ENCODE measurements around the gene HNRNPDL.
"Not testable (repeated sequence)": the region's sequence is repeated elsewhere in the genome, so short reads cannot be mapped to it uniquely, and the experiment has no call there.

The HNRNPDL gene

GRCh38 chr4:82431831-82432230 is 1.6 kb upstream of the HNRNPDL start:
- no peak for FAIRE-seq

GRCh38 chr4:82430964-82431745 is 893 bp upstream of the HNRNPDL start:
- FAIRE-seq = no peak

GRCh38 chr4:82429728-82430192 is 502 bp downstream of the HNRNPDL start:
- FAIRE-seq = no peak

GRCh38 chr4:82428969-82429727 is 1.1 kb downstream of the HNRNPDL start:
- no peak for FAIRE-seq

GRCh38 chr4:82428526-82428968 is 1.7 kb downstream of the HNRNPDL start:
- FAIRE-seq = no peak

GRCh38 chr4:82425478-82425877 is 4.8 kb downstream of the HNRNPDL start:
- FAIRE-seq = no peak

- no peak for FAIRE-seq
These were observed 6.8 kb downstream of the HNRNPDL start for GRCh38 chr4:82423245-82424054.

- FAIRE-seq = no peak
These were observed 7.6 kb downstream of the HNRNPDL start for GRCh38 chr4:82422616-82423015.

GRCh38 chr4:82421796-82422560 is 8.3 kb downstream of the HNRNPDL start:
- no peak for FAIRE-seq

- FAIRE-seq = no peak
These were observed 10.8 kb downstream of the HNRNPDL start for GRCh38 chr4:82419451-82419850.

GRCh38 chr4:82415922-82416365 is 14.3 kb downstream of the HNRNPDL start:
- no peak for FAIRE-seq

GRCh38 chr4:82415061-82415460 is 15.2 kb downstream of the HNRNPDL start:
- FAIRE-seq = not testable (repeated sequence)

GRCh38 chr4:82403725-82404124 is 26.5 kb downstream of the HNRNPDL start:
- FAIRE-seq = no peak

- no peak for FAIRE-seq
These were observed 28.0 kb downstream of the HNRNPDL start for GRCh38 chr4:82402196-82402775.

GRCh38 chr4:82401600-82401999 is 28.7 kb downstream of the HNRNPDL start:
- FAIRE-seq = no peak

GRCh38 chr4:82398263-82398662 is 32.0 kb downstream of the HNRNPDL start:
- no peak for FAIRE-seq

GRCh38 chr4:82397527-82397926 is 32.7 kb downstream of the HNRNPDL start:
- no peak for FAIRE-seq

- no peak for FAIRE-seq
These were observed 35.4 kb downstream of the HNRNPDL start for GRCh38 chr4:82394896-82395295.

- not testable (repeated sequence) for FAIRE-seq
These were observed 40.2 kb downstream of the HNRNPDL start for GRCh38 chr4:82390061-82390460.

GRCh38 chr4:82388405-82388804 is 41.9 kb downstream of the HNRNPDL start:
- FAIRE-seq = no peak

GRCh38 chr4:82386312-82386711 is 44.0 kb downstream of the HNRNPDL start:
- not testable (repeated sequence) for FAIRE-seq

- FAIRE-seq = no peak
These were observed 47.5 kb downstream of the HNRNPDL start for GRCh38 chr4:82382751-82383150.
